ENCODE data around the gene FBXO11.
A peak's percentile ranks its signal among the peaks of the same experiment; 100 is the strongest.

The FBXO11 gene

DNA sequence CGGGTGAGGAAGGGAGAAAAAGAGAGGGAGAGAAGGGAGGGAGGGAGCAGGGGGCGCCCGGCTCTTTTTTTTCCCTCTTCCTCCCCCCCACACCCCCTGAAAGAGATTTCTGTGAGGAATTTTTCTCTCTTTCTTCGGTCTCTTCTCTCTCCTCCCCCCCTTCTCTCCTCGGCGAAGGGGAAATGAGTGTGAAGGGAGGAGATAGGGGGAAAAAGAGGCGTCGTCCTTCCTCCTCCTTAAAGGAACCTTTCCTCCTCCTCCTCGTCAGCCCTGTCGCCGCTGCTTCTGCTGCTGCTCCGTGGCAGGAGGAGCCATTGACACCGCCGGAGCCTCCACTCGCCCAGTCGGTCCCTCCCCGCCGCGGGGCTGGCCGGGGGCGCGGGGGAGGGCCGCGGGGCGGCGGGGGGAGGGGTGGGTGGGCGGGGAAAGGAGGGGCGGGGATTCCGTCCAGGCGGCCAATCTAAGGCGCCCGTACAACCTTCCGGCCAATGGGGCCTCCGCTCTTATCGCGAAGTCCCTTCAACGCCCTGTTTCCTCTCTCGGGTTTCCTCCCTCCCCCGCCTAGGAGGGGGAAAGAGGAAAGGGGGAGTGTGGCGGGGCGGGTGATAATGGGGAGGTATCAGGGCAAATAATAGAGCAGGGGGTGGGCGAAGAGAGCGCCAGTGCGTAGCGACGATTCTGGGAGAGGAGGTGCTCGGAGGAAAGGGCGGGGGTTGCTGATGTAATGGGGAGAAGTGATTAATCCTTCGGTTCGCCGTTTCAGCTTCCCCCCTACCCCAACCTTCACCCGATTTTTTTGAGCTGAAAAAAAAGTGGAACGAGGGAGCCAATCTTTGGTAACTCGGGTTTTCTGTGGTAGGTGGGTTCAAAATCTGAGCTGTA lies at the start of gene FBXO11:
FBXO11 (minus strand) TSS at position 342 of the 882 bp plus-strand sequence. CDS start 778 bp downstream, outside the sequence.
- peak; percentile 98 for DNase-seq (ENCODE audit: low read depth)
- peak within 1 kb of the TSS; percentile 90 for H3K4me3 ChIP-seq (ENCODE audit: control insufficient read depth, low read depth, low read length)
- no peak for TF ChIP-seq CTCF (conservative IDR thresholded peaks at IDR 0.05; ENCODE audit: control insufficient read depth, insufficient read depth, low read depth, low read length)

GRCh38 chr2:47950340-47951301 lies 44.3 kb upstream of the FBXO11 start:
- no peak for TF ChIP-seq CTCF (conservative IDR thresholded peaks at IDR 0.05; ENCODE audit: control insufficient read depth, insufficient read depth, low read depth, low read length)
- peak; percentile 5 for DNase-seq (ENCODE audit: low read depth)
- H3K4me3 ChIP-seq (ENCODE audit: control insufficient read depth, low read depth, low read length): no peak overlapping the region

GRCh38 chr2:47946593-47946992 lies 40.3 kb upstream of the FBXO11 start:
- H3K4me3 ChIP-seq (ENCODE audit: control insufficient read depth, low read depth, low read length): no peak overlapping the region
- TF ChIP-seq CTCF (conservative IDR thresholded peaks at IDR 0.05; ENCODE audit: control insufficient read depth, insufficient read depth, low read depth, low read length): no peak
- DNase-seq (ENCODE audit: low read depth): no peak

DNA sequence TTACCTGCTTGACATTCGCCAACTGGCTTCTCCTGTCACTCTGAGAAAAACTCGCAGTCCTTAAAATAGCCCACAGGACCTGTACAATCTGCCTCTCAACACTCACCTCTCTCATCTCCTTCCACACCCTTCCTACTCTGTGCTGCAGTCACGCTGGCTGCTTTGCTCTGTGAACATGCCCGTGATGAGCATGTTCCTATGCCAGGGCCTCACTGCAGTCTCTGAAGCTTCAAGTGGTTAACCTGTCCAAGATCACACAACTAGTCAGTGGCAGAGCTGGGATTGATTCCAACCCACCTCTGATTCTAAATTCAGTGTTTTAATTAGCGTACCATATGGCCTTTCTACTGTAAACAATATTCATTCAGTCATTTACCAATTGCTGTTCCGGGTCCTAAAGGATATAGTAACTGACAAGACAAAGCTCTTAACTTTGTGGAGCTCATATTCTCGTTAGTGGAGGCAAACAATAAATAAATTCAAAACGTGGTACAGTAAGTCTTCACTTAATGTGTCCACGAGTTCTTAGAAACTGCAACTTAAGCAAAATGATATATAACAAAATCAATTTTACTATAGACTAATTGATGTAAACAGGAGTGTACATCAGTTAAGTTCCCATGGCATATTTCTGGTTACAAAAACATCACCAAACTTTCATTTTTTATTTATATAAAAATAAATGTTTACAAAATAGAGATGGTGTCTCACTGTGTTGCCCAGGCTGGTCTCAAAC lies 38.9 kb upstream of the FBXO11 start:
- H3K4me3 ChIP-seq (ENCODE audit: control insufficient read depth, low read depth, low read length): no peak overlapping the region
- DNase-seq (ENCODE audit: low read depth): no peak
- no peak for TF ChIP-seq CTCF (conservative IDR thresholded peaks at IDR 0.05; ENCODE audit: control insufficient read depth, insufficient read depth, low read depth, low read length)

- H3K4me3 ChIP-seq (ENCODE audit: control insufficient read depth, low read depth, low read length): no peak overlapping the region
- DNase-seq (ENCODE audit: low read depth): no peak
- TF ChIP-seq CTCF (conservative IDR thresholded peaks at IDR 0.05; ENCODE audit: control insufficient read depth, insufficient read depth, low read depth, low read length): no peak
These were observed 35.6 kb upstream of the FBXO11 start for GRCh38 chr2:47941936-47942335.

DNA sequence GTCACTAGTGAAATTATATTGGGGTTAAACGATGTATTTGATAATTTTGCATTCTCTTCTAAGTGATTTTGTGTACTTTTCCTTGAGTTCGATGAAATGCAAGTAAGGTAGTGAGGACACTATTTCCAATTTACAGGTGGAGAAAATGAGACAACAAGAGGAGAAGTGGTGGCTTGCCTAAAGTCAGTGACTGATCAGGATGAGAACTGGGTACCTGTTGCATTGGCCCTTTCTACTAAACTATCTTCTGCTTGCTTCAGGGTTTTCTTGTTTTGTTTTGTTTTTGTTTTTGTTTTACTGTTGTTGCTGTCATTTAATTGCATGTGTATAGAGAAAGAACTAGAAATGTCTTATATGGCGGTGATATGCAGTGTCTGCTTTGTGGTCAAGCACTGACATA lies 31.4 kb upstream of the FBXO11 start:
- TF ChIP-seq CTCF (conservative IDR thresholded peaks at IDR 0.05; ENCODE audit: control insufficient read depth, insufficient read depth, low read depth, low read length): no peak
- DNase-seq (ENCODE audit: low read depth): no peak
- H3K4me3 ChIP-seq (ENCODE audit: control insufficient read depth, low read depth, low read length): no peak overlapping the region
